SJCRH30 (cell line): Measurements from ENCODE around the gene NANOS3. TPM values are rescaled to one million over a fixed set of nuclear protein-coding genes. Genes with fewer than 3 reads are reported as not detected.

ENCODE experiments used
- DNase-seq, 2 experiments: peaks; one replicate each; pipeline ENCODE4 v3.0.0-alpha.2; 2015 to 2020
- H3K27ac ChIP-seq: fragments of 250-450 bp; sonication (Bioruptor Pico); 2 replicates; pipeline ENCODE4 v1.5.1; 2020; ENCODE audit warnings: mild to moderate bottlenecking, moderate library complexity
- H3K27me3 ChIP-seq: fragments of 250-450 bp; sonication (Bioruptor Pico); 2 replicates; pipeline ENCODE4 v1.5.1; 2020; ENCODE audit warnings: mild to moderate bottlenecking, moderate library complexity
- H3K36me3 ChIP-seq: fragments of 250-450 bp; sonication (Bioruptor Pico); 2 replicates; pipeline ENCODE4 v1.5.1; 2020; ENCODE audit warnings: mild to moderate bottlenecking, moderate library complexity
- H3K4me1 ChIP-seq: fragments of 250-450 bp; sonication (Bioruptor Pico); 2 replicates; pipeline ENCODE4 v1.5.1; 2020; ENCODE audit warnings: mild to moderate bottlenecking, moderate library complexity
- H3K4me3 ChIP-seq: fragments of 250-450 bp; sonication (Bioruptor Pico); 2 replicates; pipeline ENCODE4 v1.5.1; 2020; ENCODE audit warnings: mild to moderate bottlenecking, moderate library complexity
- H3K9me3 ChIP-seq: fragments of 250-450 bp; sonication (Bioruptor Pico); replicated peaks from 2 replicates; pipeline ENCODE4 v1.5.1; 2020; ENCODE audit warnings: mild to moderate bottlenecking, moderate library complexity
- total RNA-seq: library from RNA; depleted of rRNA; stranded (reverse); fragments of >200 nt; shearing (Covaris generic); gene quantifications from 2 replicates; pipeline ENCODE4 v1.2.3, GENCODE V29; 2014; rRNA removed

The NANOS3 gene
- 1.3 and 2.3 TPM in 2 replicates for total RNA-seq

DNA sequence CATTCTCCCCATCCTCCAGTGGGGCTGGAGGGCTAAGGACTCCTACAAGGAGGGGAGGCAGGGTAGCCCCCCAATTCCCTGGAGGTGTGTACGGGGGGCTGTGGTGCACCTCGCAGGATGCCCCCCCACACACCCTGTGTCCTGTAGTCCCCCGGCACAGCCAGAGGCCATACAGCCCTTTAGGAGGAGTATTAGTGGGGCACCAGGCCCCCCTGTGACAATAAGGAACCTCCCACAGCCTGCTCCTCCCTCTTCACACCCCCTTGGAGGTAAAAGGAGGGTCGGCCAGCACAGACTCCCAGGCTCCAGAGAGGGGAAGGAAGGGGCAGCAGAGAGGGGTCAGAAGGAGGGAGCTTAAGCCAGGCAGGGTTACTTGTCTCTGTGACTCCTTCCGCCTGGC is at the start of gene NANOS3:
Gene NANOS3 (plus strand): TSS at position 301 of the 400 bp plus-strand sequence. CDS start 115 bp downstream, outside the sequence.
- peaks cover 13% of the 10 kb centered on the region for H3K4me1 ChIP-seq
- no peak for DNase-seq
- no peaks in the 10 kb centered on the region for H3K27me3 ChIP-seq
- H3K9me3 ChIP-seq = no peaks in the 10 kb centered on the region
- no peak within 1 kb of the TSS for H3K4me3 ChIP-seq
- H3K27ac ChIP-seq = no peak within 1 kb of the TSS
- H3K36me3 ChIP-seq = no peaks in the 10 kb centered on the region

DNA sequence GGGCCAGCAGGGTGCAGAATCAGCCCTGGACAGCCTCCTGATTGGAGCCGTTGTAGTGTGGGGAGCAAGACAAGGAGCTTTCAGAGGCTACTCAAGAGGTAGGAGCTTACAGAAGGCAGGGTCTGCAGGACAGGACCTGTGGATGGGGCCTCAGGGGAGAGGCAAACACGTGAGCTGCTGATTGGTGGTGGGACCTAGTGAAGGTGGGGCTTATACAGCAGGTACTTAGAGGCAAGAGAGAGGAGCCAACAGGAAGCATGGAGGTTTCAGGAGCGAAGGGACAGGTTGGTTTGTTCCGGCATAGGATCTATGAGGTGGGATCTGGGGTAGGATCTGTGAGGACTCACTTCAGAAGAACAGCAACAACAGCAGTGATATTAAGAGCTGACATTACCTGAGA is 49.3 kb upstream of the NANOS3 start:
- DNase-seq = no peak
- Histone ChIP-seq H3K27ac (no peak overlapping the region), H3K27me3 (no peaks in the 10 kb centered on the region), H3K36me3 (peaks cover 52% of the 10 kb centered on the region), H3K4me3 (no peak overlapping the region), H3K4me1 (peaks cover 2% of the 10 kb centered on the region; the same call in 1 of the 2 replicates), H3K9me3 (no peaks in the 10 kb centered on the region; the same call in 1 of the 2 replicates)

DNA sequence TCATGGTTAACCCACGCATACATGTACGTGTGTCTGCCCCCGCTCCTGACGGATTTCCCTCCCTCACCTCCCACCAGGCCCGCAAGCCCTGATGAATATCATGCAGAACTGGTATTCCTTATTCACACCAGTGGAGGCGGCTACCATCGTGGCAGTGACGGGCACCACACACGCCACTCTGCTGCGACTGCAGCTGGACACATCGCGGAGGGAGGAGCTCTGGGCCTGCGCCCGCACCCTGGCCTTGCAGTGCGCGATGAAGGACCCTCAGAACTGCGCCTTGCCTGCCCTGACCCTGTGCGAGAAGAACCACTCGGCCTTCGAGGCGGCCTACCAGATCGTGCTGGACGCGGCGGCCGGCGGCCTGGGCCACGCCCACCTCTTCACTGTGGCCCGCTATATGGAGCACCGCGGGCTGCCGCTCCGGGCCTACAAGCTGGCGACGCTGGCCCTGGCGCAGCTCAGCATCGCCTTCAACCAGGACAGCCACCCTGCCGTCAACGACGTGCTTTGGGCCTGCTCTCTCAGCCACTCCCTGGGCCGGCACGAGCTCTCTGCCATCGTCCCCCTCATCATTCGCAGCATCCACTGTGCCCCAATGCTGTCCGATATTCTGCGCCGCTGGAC is 46.7 kb upstream of the NANOS3 start:
- H3K9me3 ChIP-seq = no peaks in the 10 kb centered on the region; the same call in 1 of the 2 replicates
- no peak overlapping the region for H3K4me3 ChIP-seq
- peaks cover 61% of the 10 kb centered on the region for H3K36me3 ChIP-seq
- H3K4me1 ChIP-seq = no peaks in the 10 kb centered on the region
- no peak overlapping the region for H3K27ac ChIP-seq
- DNase-seq = no peak
- no peaks in the 10 kb centered on the region for H3K27me3 ChIP-seq

DNA sequence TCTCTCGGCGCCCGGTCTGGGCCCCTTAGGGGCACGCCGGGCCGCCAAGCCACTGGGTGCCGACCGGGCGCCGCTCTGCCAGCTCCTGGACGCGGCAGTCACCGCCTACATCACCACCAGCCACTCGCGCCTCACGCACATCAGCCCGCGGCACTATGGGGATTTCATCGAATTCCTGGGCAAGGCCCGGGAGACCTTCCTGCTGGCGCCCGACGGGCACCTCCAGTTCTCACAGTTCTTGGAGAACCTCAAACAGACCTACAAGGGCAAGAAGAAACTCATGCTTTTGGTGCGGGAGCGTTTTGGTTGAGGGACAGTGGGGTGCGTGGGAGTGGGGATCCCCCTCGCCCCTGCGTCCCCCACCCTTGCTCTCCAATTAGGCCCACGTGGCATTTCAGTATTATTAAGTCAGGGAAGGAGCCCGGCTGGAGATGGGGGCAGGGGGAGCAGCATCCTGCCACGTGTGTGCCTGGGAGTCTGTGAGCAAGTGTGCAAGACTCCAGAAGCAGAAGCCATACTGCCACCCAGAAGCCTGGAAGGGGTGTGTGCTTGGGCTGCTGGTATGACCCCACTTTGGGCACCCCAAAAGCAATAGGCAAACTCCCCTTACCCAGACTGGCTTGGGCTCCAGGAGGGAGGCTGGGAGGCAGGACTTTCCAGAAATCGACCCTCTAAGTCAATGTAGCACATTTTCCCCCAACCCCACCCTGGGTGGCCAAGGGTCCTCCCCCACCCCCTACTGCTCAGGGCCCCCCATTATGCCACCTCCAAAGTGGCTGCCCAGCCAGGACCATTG is 46.0 kb upstream of the NANOS3 start:
- Histone ChIP-seq H3K27ac (no peak overlapping the region), H3K4me1 (no peaks in the 10 kb centered on the region), H3K27me3 (no peaks in the 10 kb centered on the region), H3K9me3 (no peaks in the 10 kb centered on the region; the same call in 1 of the 2 replicates), H3K36me3 (peaks cover 60% of the 10 kb centered on the region), H3K4me3 (no peak overlapping the region)
- DNase-seq = no peak

DNA sequence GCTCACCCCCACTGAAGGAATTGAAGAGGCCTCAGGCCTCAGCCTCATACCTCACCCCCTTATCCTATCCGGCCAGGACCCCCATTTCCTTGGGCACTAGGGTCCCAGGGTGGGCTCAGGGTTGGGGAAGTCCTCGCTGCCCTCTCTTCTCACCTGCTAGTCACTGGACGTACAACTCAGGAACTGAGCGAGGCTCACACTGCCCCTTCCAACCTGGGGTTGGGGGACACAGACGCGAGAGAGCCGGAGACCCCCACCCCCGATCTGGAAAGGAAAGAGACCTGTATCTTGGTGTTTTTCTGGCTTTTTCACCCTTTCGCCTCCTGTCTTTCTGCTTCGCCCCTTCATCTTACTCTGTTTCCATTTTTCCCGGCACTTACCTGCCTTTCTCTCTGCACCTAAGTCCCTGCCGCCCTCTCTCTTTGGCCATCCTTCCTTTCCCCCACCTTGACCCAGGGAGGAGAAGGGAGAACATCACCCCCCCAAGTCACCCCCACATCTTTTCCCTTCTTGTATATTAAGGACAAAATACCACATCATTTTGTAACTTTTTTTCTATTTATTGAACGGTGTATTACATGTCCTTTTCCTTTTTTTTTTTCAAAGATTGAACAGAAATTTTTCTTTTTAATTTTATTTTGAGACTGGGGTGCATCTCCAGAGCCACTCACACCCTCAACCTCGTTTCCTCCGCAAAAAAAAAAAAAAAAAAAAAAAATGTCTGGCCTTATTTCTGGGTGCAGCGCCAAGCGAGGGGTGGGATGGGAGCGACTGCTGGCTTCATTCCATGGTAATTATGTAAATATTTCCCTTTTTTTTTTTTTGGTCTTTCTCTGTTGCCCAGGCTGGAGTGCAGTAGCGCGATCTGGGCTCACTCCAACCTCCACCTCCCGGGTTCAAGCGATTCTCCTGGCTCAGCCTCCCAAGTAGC is 45.1 kb upstream of the NANOS3 start:
- DNase-seq = no peak
- no peaks in the 10 kb centered on the region; the same call in 1 of the 2 replicates for H3K9me3 ChIP-seq
- H3K27me3 ChIP-seq = no peaks in the 10 kb centered on the region
- H3K4me1 ChIP-seq = peaks cover 5% of the 10 kb centered on the region; the same call in 1 of the 2 replicates
- H3K27ac ChIP-seq = no peak overlapping the region
- H3K4me3 ChIP-seq = no peak overlapping the region
- H3K36me3 ChIP-seq = peaks cover 64% of the 10 kb centered on the region

DNA sequence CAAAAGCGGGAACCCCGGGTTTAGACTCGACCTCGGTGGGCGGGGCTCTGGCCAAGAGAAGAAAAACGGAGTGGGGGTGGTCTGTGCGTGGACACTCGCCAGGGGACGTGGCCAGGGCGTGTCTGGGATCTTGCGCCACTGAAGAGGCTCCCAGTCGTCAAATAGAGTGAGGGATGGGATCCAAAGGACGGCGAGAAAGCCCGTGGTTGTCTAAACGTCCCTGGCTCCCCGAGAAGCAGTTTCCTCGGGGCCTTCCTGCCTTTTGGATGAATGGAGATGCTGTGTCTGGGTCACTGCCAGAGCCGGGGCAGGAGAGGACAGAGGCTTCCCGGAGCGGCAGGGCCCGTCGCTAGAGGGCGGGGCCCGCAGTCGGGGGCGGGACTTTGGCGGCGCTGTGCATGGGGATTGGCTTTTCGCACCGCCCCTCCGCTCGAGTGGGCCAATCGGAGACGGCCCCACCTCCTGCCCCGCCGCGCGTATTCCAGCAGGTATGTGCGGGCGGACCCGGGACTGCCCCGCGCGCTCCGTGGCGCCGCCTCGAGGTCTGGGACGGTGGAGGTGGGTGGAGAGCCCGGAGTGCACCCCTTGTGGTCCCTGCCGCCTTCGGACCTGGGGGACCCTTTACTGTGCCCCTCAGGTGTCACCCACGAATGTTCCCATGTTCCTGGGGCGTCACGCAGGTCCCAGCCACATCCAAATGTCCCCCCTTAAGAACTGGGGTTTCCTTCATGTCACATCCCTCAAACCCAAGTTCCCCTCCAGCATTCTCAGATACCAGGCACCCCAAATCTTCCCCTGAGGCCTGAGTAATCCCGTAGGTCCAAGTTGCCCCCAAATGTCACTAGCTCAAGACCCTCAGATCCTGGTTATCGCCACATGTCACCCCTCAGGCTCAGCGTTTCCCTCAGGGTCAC is 43.3 kb upstream of the NANOS3 start:
- DNase-seq = peak; percentile 43 to 44
- Histone ChIP-seq H3K27me3 (no peaks in the 10 kb centered on the region), H3K27ac (no peak overlapping the region), H3K9me3 (no peaks in the 10 kb centered on the region; the same call in 1 of the 2 replicates), H3K36me3 (peaks cover 69% of the 10 kb centered on the region), H3K4me3 (no peak overlapping the region), H3K4me1 (peaks cover 15% of the 10 kb centered on the region)

DNA sequence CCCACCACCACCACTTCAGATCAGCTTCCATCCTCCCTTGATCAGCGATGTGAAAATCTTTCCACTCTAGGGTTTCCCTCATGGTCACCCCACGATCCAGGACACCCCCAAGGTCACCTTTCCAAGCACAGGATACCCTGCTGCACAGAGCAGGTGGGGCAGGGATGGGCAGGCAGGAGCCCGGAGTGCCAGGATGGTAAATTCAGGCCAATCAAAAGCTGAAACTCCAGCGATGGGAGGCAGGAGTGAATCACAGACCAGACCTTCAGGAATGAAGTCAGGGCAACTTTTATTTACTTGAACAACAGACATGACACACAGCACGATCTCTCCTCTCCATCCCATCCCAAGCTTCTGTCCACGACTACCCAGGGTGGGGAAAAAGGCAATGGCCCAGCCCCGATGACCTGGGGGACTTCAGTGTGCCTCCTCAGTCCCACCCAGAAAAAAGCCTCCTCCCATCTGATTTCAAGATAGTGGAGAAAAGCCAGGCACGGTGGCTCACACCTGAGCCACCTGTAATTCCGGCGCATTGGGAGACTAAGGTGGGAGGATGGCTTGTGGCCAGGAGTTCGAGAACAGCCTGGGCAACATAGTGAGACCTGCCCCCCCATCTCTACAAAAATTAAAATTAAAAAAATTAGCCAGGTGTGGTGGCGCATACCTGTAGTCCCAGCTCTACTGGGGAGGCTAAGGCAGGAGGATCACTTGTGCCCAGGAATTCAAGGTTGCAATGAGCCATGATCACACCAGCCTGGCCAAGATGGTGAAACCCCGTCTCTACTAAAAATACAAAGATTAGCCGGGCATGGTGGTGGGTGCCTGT is 42.5 kb upstream of the NANOS3 start:
- no peak for DNase-seq
- H3K36me3 ChIP-seq = peaks cover 70% of the 10 kb centered on the region

DNA sequence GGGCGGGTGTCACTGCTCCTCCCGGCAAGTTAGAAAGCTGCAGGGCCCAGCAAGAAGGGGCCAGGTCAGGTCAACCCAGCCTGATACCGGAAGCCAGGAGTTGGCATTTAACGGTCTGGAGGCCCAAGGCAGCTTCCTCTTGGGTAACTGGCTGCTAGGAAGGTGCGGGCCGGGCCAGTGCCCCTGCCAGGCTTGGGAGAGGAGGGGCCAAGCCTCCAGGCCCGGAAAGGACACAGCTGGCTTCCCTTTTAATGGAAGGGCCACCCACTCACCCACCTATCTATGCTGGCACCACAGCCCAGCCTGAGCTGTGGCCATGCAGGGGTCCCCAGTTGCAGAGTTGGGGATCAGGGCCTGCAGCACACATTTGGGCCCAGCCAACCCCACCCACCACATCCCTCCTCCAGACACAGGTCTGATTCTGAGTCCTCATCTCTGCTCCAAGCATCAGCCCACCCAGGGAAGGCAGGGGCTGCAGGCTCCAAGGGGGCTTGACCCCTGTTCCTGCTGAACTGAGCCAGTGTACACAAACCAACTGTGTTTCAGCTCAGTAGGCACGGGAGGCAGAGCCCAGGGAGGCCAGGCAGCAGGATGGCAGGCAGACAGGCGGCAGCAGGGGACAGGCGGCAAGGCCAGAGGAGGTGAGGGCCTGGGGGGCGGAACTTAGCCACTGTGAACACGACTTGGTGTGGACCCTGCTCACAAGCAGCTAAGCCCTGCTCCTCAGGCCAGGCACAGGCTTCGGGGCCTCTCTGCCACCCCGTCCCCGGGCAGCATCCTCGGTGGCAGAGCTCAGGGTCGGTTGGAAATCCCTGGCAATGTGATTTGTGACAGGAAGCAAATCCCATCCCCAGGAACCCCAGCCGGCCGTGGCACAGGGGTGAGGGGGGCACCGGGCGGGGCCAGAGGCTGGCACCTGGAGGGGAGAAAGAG is 40.9 kb upstream of the NANOS3 start:
- no peak for DNase-seq
- peaks cover 32% of the 10 kb centered on the region for H3K4me1 ChIP-seq
- no peak overlapping the region for H3K4me3 ChIP-seq
- peak overlapping the region; percentile 33; the same call in 1 of the 2 replicates for H3K27ac ChIP-seq
- no peaks in the 10 kb centered on the region for H3K27me3 ChIP-seq
- no peaks in the 10 kb centered on the region for H3K9me3 ChIP-seq
- H3K36me3 ChIP-seq = peaks cover 61% of the 10 kb centered on the region

More for the DNA sequence above, 42.5 kb upstream of the NANOS3 start:
- no peak overlapping the region for H3K27ac ChIP-seq
- no peaks in the 10 kb centered on the region; the same call in 1 of the 2 replicates for H3K9me3 ChIP-seq
- no peaks in the 10 kb centered on the region for H3K27me3 ChIP-seq
- peaks cover 24% of the 10 kb centered on the region for H3K4me1 ChIP-seq
- no peak overlapping the region for H3K4me3 ChIP-seq

DNA sequence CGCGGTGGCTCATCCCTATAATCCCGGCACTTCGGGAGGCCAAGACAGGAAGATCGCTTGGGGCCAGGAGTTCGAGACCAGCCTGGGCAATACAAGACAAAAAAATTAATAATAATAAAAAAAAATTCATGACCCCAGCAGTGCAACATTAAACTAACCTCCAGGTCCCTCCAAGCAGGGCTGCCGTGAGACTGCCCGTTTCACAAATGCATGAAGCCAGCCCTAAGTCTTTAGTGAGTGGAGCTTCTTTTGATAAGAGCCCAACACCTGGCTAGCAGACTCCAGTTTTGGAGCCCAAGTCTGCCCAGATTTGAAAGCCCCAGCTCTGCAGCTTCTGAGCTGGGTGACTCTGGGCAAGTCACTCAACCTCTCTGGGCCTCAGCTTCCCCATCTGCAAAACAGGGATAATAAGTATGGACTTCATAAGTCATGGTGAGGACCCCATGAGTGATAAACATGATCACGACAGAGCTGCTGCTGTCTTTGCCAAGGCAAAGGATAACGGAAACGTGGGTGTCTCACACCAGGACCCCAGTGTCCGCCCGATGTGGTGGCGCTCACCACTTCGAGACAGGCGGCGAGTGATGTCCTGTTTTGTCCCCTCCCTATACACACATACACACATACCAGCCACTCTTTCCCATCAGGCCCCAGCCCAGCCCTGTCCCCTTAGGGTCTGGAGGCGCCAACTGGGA is 38.4 kb upstream of the NANOS3 start:
- H3K4me1 ChIP-seq = peaks cover 38% of the 10 kb centered on the region
- H3K36me3 ChIP-seq = peaks cover 51% of the 10 kb centered on the region
- no peak for DNase-seq
- H3K27me3 ChIP-seq = no peaks in the 10 kb centered on the region
- H3K27ac ChIP-seq = peak overlapping the region; percentile 74
- H3K9me3 ChIP-seq = no peaks in the 10 kb centered on the region
- peak overlapping the region; percentile 94 for H3K4me3 ChIP-seq

DNA sequence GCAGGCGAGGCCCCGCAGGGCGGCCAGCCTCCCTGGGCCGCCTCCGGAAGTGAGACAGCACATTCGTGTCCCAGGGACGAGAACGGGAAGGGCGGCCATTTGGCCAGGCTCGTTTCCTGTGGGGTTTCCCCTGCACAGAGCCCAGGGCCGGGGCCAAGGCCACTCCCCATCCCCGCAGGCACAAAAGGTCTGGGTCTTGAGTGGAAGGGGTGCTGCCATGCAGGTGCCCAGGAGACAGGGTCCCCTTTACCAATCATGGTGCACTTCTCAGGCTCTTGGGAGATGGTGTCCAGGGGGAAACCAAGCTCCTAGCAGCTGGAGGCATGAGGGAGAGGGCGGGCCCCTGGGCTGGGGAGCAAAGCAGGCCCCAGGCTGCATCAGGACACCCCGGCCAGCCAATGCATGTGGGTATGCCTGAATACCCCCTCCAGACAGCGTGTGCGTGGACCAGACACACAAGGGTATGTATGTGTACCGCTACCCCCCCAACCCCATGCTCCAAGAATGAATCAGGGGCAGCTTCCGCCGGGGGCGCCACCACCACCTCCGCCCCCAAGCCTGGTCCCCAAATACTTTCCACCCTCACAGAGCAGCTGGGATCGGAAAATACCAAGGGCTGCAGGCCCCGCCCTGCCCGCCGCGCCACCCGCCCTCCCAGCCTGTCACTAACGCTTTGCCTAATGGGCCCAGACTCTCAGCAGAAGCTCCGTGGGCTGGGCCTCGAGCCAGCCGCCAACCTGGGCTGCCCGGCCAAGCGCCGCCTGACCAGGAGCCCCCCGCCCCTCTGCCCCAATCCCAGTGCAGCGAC is 37.6 kb upstream of the NANOS3 start:
- Histone ChIP-seq H3K27me3 (no peaks in the 10 kb centered on the region), H3K9me3 (no peaks in the 10 kb centered on the region), H3K36me3 (peaks cover 43% of the 10 kb centered on the region), H3K27ac (peak overlapping the region; percentile 74), H3K4me3 (peak overlapping the region; percentile 94), H3K4me1 (peaks cover 45% of the 10 kb centered on the region)
- peak; percentile 80 to 83 for DNase-seq

DNA sequence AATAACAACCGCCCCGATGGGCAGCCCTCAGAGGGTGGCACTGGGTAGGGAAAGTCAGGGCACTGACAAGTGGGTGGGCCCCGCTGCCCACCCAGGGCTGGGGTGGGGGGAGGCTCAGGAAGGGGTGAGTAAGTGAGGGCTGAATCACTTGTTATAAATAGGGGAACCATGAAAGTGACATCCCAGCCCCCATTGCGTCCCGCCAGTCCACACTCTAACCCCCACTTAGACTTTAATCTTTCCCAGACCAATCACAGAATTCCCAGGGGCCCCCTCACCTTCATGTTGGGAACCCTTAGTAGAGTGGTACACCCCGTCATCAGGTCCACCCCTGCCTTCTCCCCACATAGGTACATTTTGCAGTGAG is 37.0 kb upstream of the NANOS3 start:
- no peak for DNase-seq
- peak overlapping the region; percentile 94 for H3K4me3 ChIP-seq
- H3K4me1 ChIP-seq = peaks cover 45% of the 10 kb centered on the region

More for the DNA sequence above, 37.0 kb upstream of the NANOS3 start:
- Histone ChIP-seq H3K27me3 (no peaks in the 10 kb centered on the region), H3K9me3 (no peaks in the 10 kb centered on the region), H3K36me3 (peaks cover 37% of the 10 kb centered on the region), H3K27ac (peak overlapping the region; percentile 74)
